GM23338 (cell line): ENCODE measurements around the gene CHRM1. TPM values are rescaled to one million over a fixed set of nuclear protein-coding genes. Genes with fewer than 3 reads are reported as not detected.

Source experiments
- ATAC-seq: fragments of 200-7000 bp; cut with Tn5 transposase; 3 replicates; pipeline ENCODE4 v1.9.1; 2020
- DNase-seq: peaks from one replicate; pipeline ENCODE4 v3.0.0-alpha.2; 2015; ENCODE audit warnings: low spot score
- H2AFZ ChIP-seq: fragments of 200-600 bp; sonication (generic); 2 replicates; pipeline ENCODE4 v1.8.0; 2016; ENCODE audit warnings: antibody characterized with exemption, mild to moderate bottlenecking, moderate library complexity
- H3F3A ChIP-seq: fragments of 200-600 bp; sonication (generic); replicated peaks from 2 replicates; pipeline ENCODE4 v1.8.0; 2017; ENCODE audit warnings: antibody characterized with exemption, mixed run types, low read depth
- H3K27ac ChIP-seq: fragments of 200-600 bp; sonication (generic); 2 replicates; pipeline ENCODE4 v1.6.1; 2016; ENCODE audit warnings: low read depth
- H3K27me3 ChIP-seq: fragments of 200-600 bp; sonication (generic); 2 replicates; pipeline ENCODE4 v1.8.0; 2016; ENCODE audit warnings: mild to moderate bottlenecking, mixed run types, moderate library complexity; ENCODE audit not compliant: insufficient read depth
- H3K36me3 ChIP-seq: fragments of 200-600 bp; sonication (generic); 2 replicates; pipeline ENCODE4 v1.8.0; 2016; ENCODE audit warnings: mild to moderate bottlenecking; ENCODE audit not compliant: insufficient read depth
- H3K4me1 ChIP-seq: fragments of 200-600 bp; sonication (generic); 2 replicates; pipeline ENCODE4 v1.8.0; 2016; ENCODE audit warnings: mild to moderate bottlenecking, moderate library complexity; ENCODE audit not compliant: insufficient read depth
- H3K4me2 ChIP-seq: fragments of 200-600 bp; sonication (generic); 2 replicates; pipeline ENCODE4 v1.7.1; 2017; ENCODE audit warnings: mixed run types
- H3K4me3 ChIP-seq: fragments of 200-600 bp; sonication (generic); 2 replicates; pipeline ENCODE4 v1.6.1; 2016; ENCODE audit warnings: mixed run types
- H3K79me2 ChIP-seq: fragments of 200-600 bp; sonication (generic); replicated peaks from 2 replicates; pipeline ENCODE4 v1.8.0; 2017; ENCODE audit warnings: mild to moderate bottlenecking; ENCODE audit not compliant: insufficient read depth
- H3K9me2 ChIP-seq: fragments of 200-600 bp; sonication (generic); 2 replicates; pipeline ENCODE4 v1.8.0; 2017; ENCODE audit not compliant: insufficient read depth
- H4K20me1 ChIP-seq: fragments of 200-600 bp; sonication (generic); replicated peaks from 2 replicates; pipeline ENCODE4 v1.8.0; 2017; ENCODE audit warnings: mild to moderate bottlenecking; ENCODE audit not compliant: insufficient read depth
- H3K27ac Mint-ChIP-seq: 2 replicates; pipeline ENCODE4 v1.8.0; 2020; ENCODE audit warnings: inconsistent platforms, mild to moderate bottlenecking, moderate library complexity, mixed read lengths
- H3K27me3 Mint-ChIP-seq: 3 replicates; pipeline ENCODE4 v1.8.0; 2022; ENCODE audit warnings: low read depth, mild to moderate bottlenecking, moderate library complexity, mixed read lengths, inconsistent platforms; ENCODE audit not compliant: insufficient read depth, poor library complexity
- H3K36me3 Mint-ChIP-seq: 3 replicates; pipeline ENCODE4 v1.8.0; 2021; ENCODE audit warnings: low read depth, mild to moderate bottlenecking, inconsistent platforms, moderate library complexity, mixed read lengths
- H3K4me1 Mint-ChIP-seq: 3 replicates; pipeline ENCODE4 v1.8.0; 2020; ENCODE audit warnings: mild to moderate bottlenecking, inconsistent platforms, mixed read lengths
- H3K4me3 Mint-ChIP-seq: 3 replicates; pipeline ENCODE4 v1.8.0; 2021; ENCODE audit warnings: moderate library complexity, mild to moderate bottlenecking, inconsistent platforms, mixed read lengths
- H3K9me3 Mint-ChIP-seq: 3 replicates; pipeline ENCODE4 v1.8.0; 2020; ENCODE audit warnings: moderate library complexity, mild to moderate bottlenecking, inconsistent platforms, mixed read lengths
- CREB1 ChIP-seq: fragments of 250-450 bp; sonication (Bioruptor Pico); IDR thresholded peaks from 2 replicates; pipeline ENCODE4 v1.5.0; 2020; ENCODE audit warnings: low read depth, mild to moderate bottlenecking, moderate library complexity
- CTCF ChIP-seq, 2 experiments: fragments of 200-600 bp in 1 of 2; sonication (generic) in 1 of 2; conservative IDR thresholded peaks; 2 replicates each; pipeline versions ENCODE4 v1.5.1 to v1.6.1; 2016 to 2017; ENCODE audit warnings: antibody characterized with exemption in 2 of 2, low read depth in 2 of 2, mild to moderate bottlenecking in 2 of 2, moderate library complexity in 1 of 2
- ETS1 ChIP-seq: IDR thresholded peaks from 2 replicates; pipeline ENCODE4 v1.6.1; 2016; ENCODE audit warnings: antibody characterized with exemption
- EZH2 ChIP-seq: fragments of 200-600 bp; sonication (generic); IDR thresholded peaks from one replicate; pipeline ENCODE4 v1.8.0; 2017; ENCODE audit warnings: antibody characterized with exemption, mild to moderate bottlenecking, low read depth; ENCODE audit not compliant: unreplicated experiment
- EZH2phosphoT487 ChIP-seq: fragments of 200-600 bp; sonication (generic); IDR thresholded peaks from one replicate; pipeline ENCODE4 v1.8.1; 2018; ENCODE audit warnings: antibody characterized with exemption; ENCODE audit not compliant: unreplicated experiment
- JUNB ChIP-seq: IDR thresholded peaks from one replicate; pipeline ENCODE4 v1.6.1; 2016; ENCODE audit warnings: antibody characterized with exemption; ENCODE audit not compliant: unreplicated experiment
- NANOG ChIP-seq: IDR thresholded peaks from 2 replicates; pipeline ENCODE4 v1.6.1; 2016; ENCODE audit warnings: antibody characterized with exemption, borderline replicate concordance
- POLR2AphosphoS5 ChIP-seq: IDR thresholded peaks from 2 replicates; pipeline ENCODE4 v1.6.1; 2016; ENCODE audit warnings: antibody characterized with exemption, low read depth
- REST ChIP-seq: IDR thresholded peaks from one replicate; pipeline ENCODE4 v1.6.1; 2018; ENCODE audit warnings: antibody characterized with exemption; ENCODE audit not compliant: unreplicated experiment
- STAT1 ChIP-seq: IDR thresholded peaks from one replicate; pipeline ENCODE4 v1.6.1; 2016; ENCODE audit warnings: antibody characterized with exemption; ENCODE audit not compliant: unreplicated experiment
- ZNF114 ChIP-seq: fragments of 250-450 bp; sonication (Bioruptor Pico); IDR thresholded peaks from 2 replicates; pipeline ENCODE4 v1.5.0; 2020; ENCODE audit warnings: mild to moderate bottlenecking, moderate library complexity
- ZNF331 ChIP-seq: fragments of 250-450 bp; sonication (Bioruptor Pico); IDR thresholded peaks from 2 replicates; pipeline ENCODE4 v1.5.0; 2020; ENCODE audit warnings: low read depth, mild to moderate bottlenecking, moderate library complexity
- ZNF462 ChIP-seq: fragments of 250-450 bp; sonication (Bioruptor Pico); IDR thresholded peaks from 2 replicates; pipeline ENCODE4 v1.5.0; 2020; ENCODE audit warnings: mild to moderate bottlenecking, moderate library complexity
- polyA plus RNA-seq: library from polyadenylated mRNA; unstranded; fragments of >200 nt; fragmentation: Nextera tagmentation; extraction: Ambion mirVana; gene quantifications from 2 replicates; pipeline ENCODE4 v1.2.1, GENCODE V29; 2016
- total RNA-seq: library from RNA; depleted of rRNA; stranded (reverse); fragments of >200 nt; shearing (Covaris generic); gene quantifications from 2 replicates; pipeline ENCODE4 v1.2.3, GENCODE V29; 2014

Gene CHRM1
- total and polyA plus RNA-seq, 2 experiments from 2014 or later, result 0.14 to 0.44 TPM

GRCh38 chr11:62958547-62959421 lies 37.6 kb upstream of the CHRM1 start:
- H3K9me2 ChIP-seq, result 0 out of 2 replicates have a peak, but pooled peaks cover 7% of the 10 kb centered on the region
- Mint-ChIP-seq H3K4me1 (no peaks in the 10 kb centered on the region; the same call in 2 of the 3 replicates), H3K27ac (no peak overlapping the region), H3K9me3 (no peaks in the 10 kb centered on the region; the same call in 2 of the 3 replicates), H3K4me3 (no peak overlapping the region), H3K27me3 (peaks cover 13% of the 10 kb centered on the region), H3K36me3 (no peaks in the 10 kb centered on the region)
- H3K27ac ChIP-seq, result no peak overlapping the region
- no peaks in the 10 kb centered on the region for H3K4me1 ChIP-seq
- DNase-seq (no peak), ATAC-seq (no peak)
- no peak overlapping the region for H3K4me3 ChIP-seq
- H3K4me2 ChIP-seq, result no peak overlapping the region
- H3K79me2 ChIP-seq, result no peaks in the 10 kb centered on the region
- H2AFZ ChIP-seq, result no peak overlapping the region
- no peaks in the 10 kb centered on the region for H3F3A ChIP-seq
- H4K20me1 ChIP-seq, result no peaks in the 10 kb centered on the region
- no peaks in the 10 kb centered on the region for H3K27me3 ChIP-seq
- no peaks in the 10 kb centered on the region for H3K36me3 ChIP-seq
- TF ChIP-seq JUNB (no peak), EZH2 (no peak), REST (no peak), ETS1 (no peak), EZH2phosphoT487 (no peak), STAT1 (no peak), POLR2AphosphoS5 (no peak), CTCF (conservative IDR thresholded peaks at IDR 0.05; ENCODE audit: low read depth in 2 of 2) (no peak), ZNF114 (CRISPR knock-in tag) (no peak), ZNF462 (CRISPR knock-in tag) (no peak), ZNF331 (CRISPR knock-in tag) (no peak), NANOG (no peak), CREB1 (CRISPR knock-in tag) (no peak)
